ENCODE results near the gene ACSS2. TPM values are rescaled to one million over a fixed set of nuclear protein-coding genes. Genes with fewer than 3 reads are reported as not detected.

The ACSS2 gene
- total and polyA plus RNA-seq, 2 of the 8 experiments (the other 6 are each of a cell fraction or from before 2014, with no cell fraction given), result 17.7 to 24.2 TPM

- no peaks in the 10 kb centered on the region for H3K27me3 ChIP-seq (replicated peaks in 1 of 4; ENCODE audit: control insufficient read depth in 3 of 4, extremely low read depth in 1 of 4, insufficient read depth in 3 of 4, low read length in 3 of 4)
- FAIRE-seq (no peak), DNase-seq (ENCODE audit: low read depth in 1 of 2, low spot score in 2 of 2) (no peak)
- H3K79me2 ChIP-seq (ENCODE audit: control insufficient read depth in 1 of 2, insufficient read depth in 2 of 2, low read length in 2 of 2), result no peaks in the 10 kb centered on the region
- no peak overlapping the region for H3K4me2 ChIP-seq (ENCODE audit: insufficient read depth in 1 of 2, low read depth in 2 of 2, low read length in 2 of 2)
- no peak overlapping the region for H4K5ac ChIP-seq (ENCODE audit: insufficient read length, low read depth, low read length)
- H2AFZ ChIP-seq (ENCODE audit: low read length), result no peak overlapping the region
- H2BK20ac ChIP-seq (ENCODE audit: low read length), result no peak overlapping the region
- TF ChIP-seq CTBP2 (IDR thresholded peaks at IDR 0.05; ENCODE audit: borderline replicate concordance, insufficient read depth, insufficient read length, low read length) (no peak), GABPA (IDR thresholded peaks at IDR 0.05; ENCODE audit: borderline replicate concordance, insufficient read depth, low read length) (no peak), POU5F1 (IDR thresholded peaks at IDR 0.05; ENCODE audit: low read depth, low read length) (no peak), BCL11A (IDR thresholded peaks at IDR 0.05; ENCODE audit: low read depth in 2 of 2, low read length in 2 of 2) (no peak), SIN3A (conservative IDR thresholded peaks at IDR 0.05 in 1 of 2, IDR thresholded peaks at IDR 0.05 in 1 of 2; ENCODE audit: low read depth in 1 of 2, low read length in 2 of 2) (no peak), RBBP5 (IDR thresholded peaks at IDR 0.05; ENCODE audit: borderline replicate concordance, low read depth, low read length) (no peak), SAP30 (IDR thresholded peaks at IDR 0.05; ENCODE audit: insufficient read depth, insufficient replicate concordance, low read length) (no peak), ATF2 (IDR thresholded peaks at IDR 0.05; ENCODE audit: low read length) (no peak), MAX (IDR thresholded peaks at IDR 0.05) (no peak), RXRA (IDR thresholded peaks at IDR 0.05; ENCODE audit: insufficient read depth, low read depth, low read length) (no peak)
- H3K18ac ChIP-seq (ENCODE audit: extremely low read depth, low read length), result no peak overlapping the region
- no peaks in the 10 kb centered on the region for H3K4me1 ChIP-seq (replicated peaks in 1 of 4; ENCODE audit: control insufficient read depth in 3 of 4, insufficient read depth in 4 of 4, low read length in 3 of 4)
- no peak overlapping the region for H3K27ac ChIP-seq (ENCODE audit: low read depth, low read length)
- no peak overlapping the region for H4K91ac ChIP-seq (replicated peaks; ENCODE audit: insufficient read length, low read length)
- no peak overlapping the region for H3K4ac ChIP-seq (replicated peaks; ENCODE audit: insufficient read length, low read depth, low read length)
- no peak overlapping the region for H2BK5ac ChIP-seq (ENCODE audit: low read depth, low read length)
- no peak overlapping the region for H3K4me3 ChIP-seq (ENCODE audit: extremely low read depth in 1 of 4, insufficient read depth in 2 of 4, low read depth in 3 of 4, low read length in 4 of 4)
- H2BK12ac ChIP-seq (ENCODE audit: low read depth, low read length), result no peak overlapping the region
- ChIA-PET POLR2A (ENCODE audit: partially characterized antibody) (interaction anchor here (0.9 kb wide), 1 partner anchor 8 kb away, joined by 3 read pairs; no protein-coding TSS in a partner anchor), CTCF (ENCODE audit: partially characterized antibody) (no interaction called here)
- no peak overlapping the region for H3K9ac ChIP-seq (replicated peaks in 1 of 4; ENCODE audit: extremely low read depth in 1 of 4, low read depth in 3 of 4, low read length in 3 of 4)
- H4K8ac ChIP-seq (ENCODE audit: extremely low read depth, insufficient read depth, low read length), result no peak overlapping the region
- H3K56ac ChIP-seq (replicated peaks; ENCODE audit: insufficient read length, low read depth, low read length), result no peak overlapping the region
- no peaks in the 10 kb centered on the region for H3K79me1 ChIP-seq (ENCODE audit: low read depth, low read length)
- no peak overlapping the region for H2BK15ac ChIP-seq (ENCODE audit: low read length)
- H3K9me3 ChIP-seq (ENCODE audit: insufficient read depth in 2 of 2, low read depth in 1 of 2, low read length in 1 of 2), result no peaks in the 10 kb centered on the region
- no peaks in the 10 kb centered on the region for H3K23me2 ChIP-seq (ENCODE audit: low read depth, low read length)
- H3K36me3 ChIP-seq (ENCODE audit: control insufficient read depth in 2 of 4, insufficient read depth in 4 of 4, low read length in 3 of 4), result peaks cover 2 to 16% (median 10%) of the 10 kb centered on the region in 4 experiments; a peak in 4 of 8 replicates
- H2AK5ac ChIP-seq (ENCODE audit: low read depth, low read length), result no peak overlapping the region
- H4K20me1 ChIP-seq (replicated peaks in 1 of 2; ENCODE audit: control insufficient read depth in 1 of 2, insufficient read depth in 2 of 2, low read length in 2 of 2), result peaks cover 0 to 3% of the 10 kb centered on the region in 2 experiments
- no peak overlapping the region for H3K14ac ChIP-seq (ENCODE audit: insufficient read length)
- H2BK120ac ChIP-seq (replicated peaks; ENCODE audit: low read depth, low read length), result no peak overlapping the region
- no peak overlapping the region for H3K23ac ChIP-seq (ENCODE audit: insufficient read length)
These were observed 70.9 kb downstream of the ACSS2 start for GRCh38 chr20:34947336-34947735.
